Left lung (tissue), 10 donors: ENCODE measurements around the gene FBXO7. TPM values are rescaled to one million over a fixed set of nuclear protein-coding genes. Genes with fewer than 3 reads are reported as not detected.

ENCODE experiments used
- ATAC-seq: fragments of 200-7000 bp; cut with Tn5 transposase; one replicate; pipeline ENCODE4 v1.9.1; 2020; ENCODE audit warnings: moderate library complexity
- DNase-seq, 4 donors: peaks; one replicate each; pipeline ENCODE4 v3.0.0-alpha.2; 2013 to 2020
- H3K27ac ChIP-seq, 2 donors: fragments of 200-600 bp; sonication (generic) in 1 of 2; one replicate each; pipeline versions ENCODE4 v1.5.0 to v1.8.0; 2020 to 2021
- H3K27me3 ChIP-seq, 2 donors: fragments of 200-600 bp; sonication (generic) in 1 of 2; one replicate each; pipeline versions ENCODE4 v1.5.0 to v1.8.0; 2020 to 2021
- H3K36me3 ChIP-seq, 2 donors: fragments of 200-600 bp; sonication (generic) in 1 of 2; one replicate each; pipeline versions ENCODE4 v1.5.0 to v1.8.0; 2020 to 2021
- H3K4me1 ChIP-seq, 2 donors: fragments of 200-600 bp; one replicate each; pipeline ENCODE4 v1.8.0; 2021
- H3K4me3 ChIP-seq, 2 donors: fragments of 200-600 bp; sonication (generic) in 1 of 2; one replicate each; pipeline versions ENCODE4 v1.5.0 to v1.8.0; 2020 to 2021; ENCODE audit warnings: mild to moderate bottlenecking in 1 of 2
- H3K9me3 ChIP-seq, 2 donors: fragments of 200-600 bp; sonication (generic) in 1 of 2; one replicate each; pipeline versions ENCODE4 v1.5.0 to v1.8.0; 2020 to 2021
- CTCF ChIP-seq, 2 donors: fragments of 200-600 bp; sonication (generic) in 1 of 2; IDR thresholded peaks; one replicate each; pipeline versions ENCODE4 v1.5.0 to v1.8.0; 2021; ENCODE audit warnings: antibody characterized with exemption in 2 of 2
- intact Hi-C, 2 donors: fragments of 100-400 bp; cut with DNase I; formaldehyde crosslinking; loops; one replicate each; pipeline versions ENCODE4 v1.11.2 to v1.14.2; 2022
- polyA plus RNA-seq, 6 donors: library from polyadenylated mRNA; unstranded; fragments of 120-200 nt; gene quantifications; one replicate each; pipeline ENCODE4 v1.2.1, GENCODE V29; 2013; ENCODE audit not compliant: insufficient read length in 6 of 6
- total RNA-seq, 2 donors: library from RNA; stranded (reverse); fragmentation: NEBNext Ultra II Directional; extraction: Animal tissue kit (Norgen Biotek cat#: 25700); gene quantifications; one replicate each; pipeline ENCODE4 v1.2.1, GENCODE V29; 2021
- donor health status: DM: no; HTN: yes; CAD: no.
- donor health status: DM: no; HTN: no; CAD: no.

FBXO7 gene
- total and polyA plus RNA-seq, 8 donors, result 84.5 to 114 (median 106) TPM

- H3K27me3 ChIP-seq, result peaks cover 0 to 48% of the 10 kb centered on the region in 2 donors
- H3K27ac ChIP-seq, result no peak overlapping the region
- no peak for DNase-seq
- no peaks in the 10 kb centered on the region for H3K9me3 ChIP-seq
- intact Hi-C loops, result no loop called here
- H3K4me1 ChIP-seq, result no peaks in the 10 kb centered on the region
- H3K4me3 ChIP-seq, result no peak overlapping the region
- ATAC-seq, result no peak
- H3K36me3 ChIP-seq, result no peaks in the 10 kb centered on the region
- no peak for TF ChIP-seq CTCF (IDR thresholded peaks at IDR 0.05)
Observed at GRCh38 chr22:32465661-32466060, 8.9 kb upstream of the FBXO7 start.

GRCh38 chr22:32466496-32466895 is 8.1 kb upstream of the FBXO7 start:
- no peaks in the 10 kb centered on the region for H3K9me3 ChIP-seq
- intact Hi-C loops, result no loop called here
- ATAC-seq (no peak), DNase-seq (no peak)
- no peak for TF ChIP-seq CTCF (IDR thresholded peaks at IDR 0.05)
- H3K4me1 ChIP-seq, result no peaks in the 10 kb centered on the region
- no peaks in the 10 kb centered on the region for H3K36me3 ChIP-seq
- no peak overlapping the region for H3K27ac ChIP-seq
- H3K4me3 ChIP-seq, result no peak overlapping the region
- H3K27me3 ChIP-seq, result peaks cover 0 to 48% of the 10 kb centered on the region in 2 donors

GRCh38 chr22:32469799-32470212 is 4.8 kb upstream of the FBXO7 start:
- ATAC-seq (no peak), DNase-seq (no peak)
- no peaks in the 10 kb centered on the region for H3K9me3 ChIP-seq
- peaks cover 8 to 12% of the 10 kb centered on the region in 2 donors for H3K4me1 ChIP-seq
- TF ChIP-seq CTCF (IDR thresholded peaks at IDR 0.05), result no peak
- intact Hi-C loops, result no loop called here
- no peak overlapping the region for H3K4me3 ChIP-seq
- no peaks in the 10 kb centered on the region for H3K36me3 ChIP-seq
- peaks cover 0 to 25% of the 10 kb centered on the region in 2 donors for H3K27me3 ChIP-seq
- no peak overlapping the region for H3K27ac ChIP-seq

- H3K36me3 ChIP-seq, result no peaks in the 10 kb centered on the region
- peak in 2 of 4 donors; percentile 48 to 66 for DNase-seq
- TF ChIP-seq CTCF (IDR thresholded peaks at IDR 0.05), result peak; percentile 53 to 61
- peak overlapping the region in 1 of 2 donors; percentile 79 for H3K4me3 ChIP-seq
- H3K27me3 ChIP-seq, result no peaks in the 10 kb centered on the region
- peak; percentile 11 for ATAC-seq
- peak overlapping the region in 1 of 2 donors; percentile 96 for H3K27ac ChIP-seq
- peaks cover 22 to 38% of the 10 kb centered on the region in 2 donors for H3K4me1 ChIP-seq
- H3K9me3 ChIP-seq, result no peaks in the 10 kb centered on the region
- intact Hi-C loops, result no loop called here
Observed at GRCh38 chr22:32473388-32473952, 1.1 kb upstream of the FBXO7 start.

- intact Hi-C loops, result no loop called here
- Histone ChIP-seq H3K27me3 (no peaks in the 10 kb centered on the region), H3K9me3 (no peaks in the 10 kb centered on the region), H3K4me3 (peak overlapping the region; percentile 79 to 86), H3K36me3 (peaks cover 0 to 12% of the 10 kb centered on the region in 2 donors), H3K27ac (peak overlapping the region; percentile 96 to 99), H3K4me1 (peaks cover 22 to 52% of the 10 kb centered on the region in 2 donors)
- TF ChIP-seq CTCF (IDR thresholded peaks at IDR 0.05), result no peak
- DNase-seq (peak in 3 of 4 donors; percentile 39 to 76 (median 47)), ATAC-seq (peak; percentile 44)
Observed at GRCh38 chr22:32475468-32476010, 928 bp downstream of the FBXO7 start.
